Measurements from ENCODE around the gene PPAN.

Gene PPAN

DNA sequence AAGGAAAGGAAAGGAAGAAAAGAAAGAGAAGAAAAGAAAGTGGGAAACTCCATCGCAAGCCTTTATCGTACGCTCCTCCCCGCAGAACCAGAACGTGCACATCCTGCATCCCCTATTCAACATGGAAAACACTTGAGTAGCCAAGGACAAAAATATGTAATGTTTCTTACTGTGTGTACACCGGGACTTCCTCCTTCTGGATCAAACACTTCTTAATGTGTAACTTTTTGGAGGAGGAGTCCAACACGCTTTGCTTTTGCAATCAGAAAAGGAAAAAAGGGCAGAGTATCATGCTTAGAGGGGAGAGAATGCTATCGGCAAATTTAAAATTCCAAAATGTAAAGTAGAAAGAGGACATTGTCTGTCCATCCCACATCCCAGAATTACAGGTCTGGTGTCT lies 27.8 kb upstream of the PPAN start:
- TF ChIP-seq, protein P1, sequence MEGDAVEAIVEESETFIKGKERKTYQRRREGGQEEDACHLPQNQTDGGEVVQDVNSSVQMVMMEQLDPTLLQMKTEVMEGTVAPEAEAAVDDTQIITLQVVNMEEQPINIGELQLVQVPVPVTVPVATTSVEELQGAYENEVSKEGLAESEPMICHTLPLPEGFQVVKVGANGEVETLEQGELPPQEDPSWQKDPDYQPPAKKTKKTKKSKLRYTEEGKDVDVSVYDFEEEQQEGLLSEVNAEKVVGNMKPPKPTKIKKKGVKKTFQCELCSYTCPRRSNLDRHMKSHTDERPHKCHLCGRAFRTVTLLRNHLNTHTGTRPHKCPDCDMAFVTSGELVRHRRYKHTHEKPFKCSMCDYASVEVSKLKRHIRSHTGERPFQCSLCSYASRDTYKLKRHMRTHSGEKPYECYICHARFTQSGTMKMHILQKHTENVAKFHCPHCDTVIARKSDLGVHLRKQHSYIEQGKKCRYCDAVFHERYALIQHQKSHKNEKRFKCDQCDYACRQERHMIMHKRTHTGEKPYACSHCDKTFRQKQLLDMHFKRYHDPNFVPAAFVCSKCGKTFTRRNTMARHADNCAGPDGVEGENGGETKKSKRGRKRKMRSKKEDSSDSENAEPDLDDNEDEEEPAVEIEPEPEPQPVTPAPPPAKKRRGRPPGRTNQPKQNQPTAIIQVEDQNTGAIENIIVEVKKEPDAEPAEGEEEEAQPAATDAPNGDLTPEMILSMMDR (conservative IDR thresholded peaks at IDR 0.05) = no peak
- no peak for TF ChIP-seq ZFX (IDR thresholded peaks at IDR 0.05)

DNA sequence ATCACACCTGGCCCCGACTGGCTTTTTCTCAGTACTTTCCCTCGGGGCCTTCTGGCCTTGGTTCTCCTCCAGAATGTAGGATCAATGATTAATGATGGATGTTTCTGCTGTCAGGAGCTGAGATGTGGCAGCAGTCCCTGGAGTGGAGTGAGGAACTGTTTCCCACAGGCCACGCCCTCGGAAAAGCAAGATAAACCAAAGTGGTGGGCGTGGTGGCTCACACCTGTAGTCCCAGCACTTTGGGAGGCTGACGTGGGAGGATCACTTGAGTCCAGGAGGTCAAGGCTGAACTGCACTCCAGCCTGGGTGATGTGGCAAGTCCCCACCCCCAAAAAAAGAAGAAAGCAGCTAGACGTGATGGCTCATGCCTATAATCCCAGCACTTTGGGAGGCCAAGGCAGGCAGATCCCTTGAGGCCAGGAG lies 27.1 kb upstream of the PPAN start:
- TF ChIP-seq, protein P1 (conservative IDR thresholded peaks at IDR 0.05) = no peak
- TF ChIP-seq ZFX (IDR thresholded peaks at IDR 0.05) = no peak
- H3K27ac ChIP-seq = no peak overlapping the region

More for the DNA sequence above, 27.8 kb upstream of the PPAN start:
- no peak overlapping the region for H3K27ac ChIP-seq

DNA sequence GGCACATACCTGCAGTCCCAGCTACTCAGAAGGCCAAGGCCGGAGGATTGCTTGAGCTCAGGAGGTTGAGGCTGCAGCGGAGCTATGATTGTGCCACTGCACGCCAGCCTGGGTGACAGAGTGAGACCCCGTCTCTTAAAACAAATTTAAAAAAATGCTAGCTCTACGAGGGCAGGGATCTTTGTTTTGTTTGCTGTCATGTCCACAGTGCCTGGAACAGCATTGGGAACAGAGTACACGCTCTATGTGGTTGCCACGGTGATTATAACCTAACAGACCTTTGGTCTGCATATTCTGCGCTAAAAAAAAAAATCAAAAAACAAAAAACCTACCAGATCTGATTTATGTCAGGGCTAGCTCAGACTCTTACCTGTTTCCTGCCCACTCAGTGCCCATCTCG lies 22.3 kb upstream of the PPAN start:
- no peak for TF ChIP-seq ZFX (IDR thresholded peaks at IDR 0.05)
- TF ChIP-seq, protein P1 (conservative IDR thresholded peaks at IDR 0.05) = no peak
- no peak overlapping the region for H3K27ac ChIP-seq

DNA sequence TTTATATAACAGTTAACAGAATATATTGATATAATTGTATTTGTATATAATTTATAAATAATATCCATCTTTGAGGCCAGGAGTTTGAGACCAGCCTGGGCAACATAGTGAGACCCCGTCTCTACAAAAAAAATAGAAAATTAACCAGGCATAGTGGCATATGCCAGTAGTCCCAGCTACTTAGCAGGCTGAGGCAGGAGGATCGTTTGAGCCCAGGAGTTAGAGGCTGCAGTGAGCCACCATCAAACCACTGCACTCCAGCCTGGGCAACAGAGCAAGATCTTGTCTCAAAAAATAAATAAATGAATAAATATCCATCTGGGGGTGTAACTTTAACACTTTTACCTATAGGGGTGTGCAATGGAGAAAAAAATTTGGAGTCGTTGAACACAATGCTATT lies 21.4 kb upstream of the PPAN start:
- no peak overlapping the region for H3K27ac ChIP-seq
- TF ChIP-seq, protein P1 (conservative IDR thresholded peaks at IDR 0.05) = no peak
- TF ChIP-seq ZFX (IDR thresholded peaks at IDR 0.05) = no peak

DNA sequence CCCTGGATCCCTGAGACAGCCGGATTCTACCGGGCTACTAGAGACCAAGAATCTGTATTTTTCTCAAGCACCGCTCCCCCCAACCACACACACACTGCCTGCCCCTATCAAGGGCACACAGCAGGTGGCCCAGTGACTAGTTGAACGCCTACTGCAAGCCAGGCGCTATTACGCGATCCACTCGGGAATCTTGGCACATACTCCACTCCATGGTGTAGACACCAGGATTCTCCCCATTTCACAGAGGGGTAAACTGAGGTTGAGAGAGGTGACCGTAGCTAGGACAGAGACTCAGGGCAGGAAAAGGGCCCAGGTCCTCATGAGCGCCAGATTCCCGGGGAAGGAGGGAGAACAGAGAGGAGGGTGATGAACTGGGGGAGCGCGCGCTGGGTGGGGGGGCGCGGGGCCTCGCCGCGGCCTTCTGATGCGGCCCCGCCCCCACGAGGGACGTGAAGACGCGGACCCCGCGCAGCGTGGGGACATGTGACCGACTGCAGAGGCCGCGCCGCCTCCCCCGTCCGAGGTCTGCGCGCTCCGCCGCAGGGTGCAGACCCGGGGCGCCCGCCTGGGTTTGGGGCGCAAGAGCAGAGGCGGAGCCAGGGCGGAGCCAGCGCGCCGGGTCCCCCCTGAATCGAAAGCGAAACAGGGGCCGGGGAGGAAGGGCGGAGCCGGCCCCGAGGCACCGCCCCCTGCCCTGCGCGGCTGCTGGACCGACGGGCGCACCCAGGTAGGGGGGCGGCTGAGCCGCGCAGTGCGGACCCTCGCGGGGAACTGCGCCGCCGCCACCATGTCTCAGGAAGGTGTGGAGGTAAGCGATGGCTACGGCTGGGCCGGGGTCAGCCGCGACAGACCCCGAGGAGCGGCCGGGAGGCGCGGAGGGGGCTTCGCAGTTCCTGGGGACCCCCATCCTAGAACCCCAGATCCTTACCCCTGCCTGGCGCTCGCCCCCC lies 20.2 kb upstream of the PPAN start, which contains the start of gene SHFL:
TSS of gene SHFL (plus strand) at position 677 of the 950 bp plus-strand sequence. CDS start at position 788, 111 bp downstream.
- peak within 1 kb of the TSS; percentile 33; the same call in 1 of the 2 replicates for H3K27ac ChIP-seq
- TF ChIP-seq ZFX (IDR thresholded peaks at IDR 0.05) = 0 out of 2 replicates have a peak, but pooled peaks have one; percentile 10
- TF ChIP-seq, protein P1 (conservative IDR thresholded peaks at IDR 0.05) = no peak

DNA sequence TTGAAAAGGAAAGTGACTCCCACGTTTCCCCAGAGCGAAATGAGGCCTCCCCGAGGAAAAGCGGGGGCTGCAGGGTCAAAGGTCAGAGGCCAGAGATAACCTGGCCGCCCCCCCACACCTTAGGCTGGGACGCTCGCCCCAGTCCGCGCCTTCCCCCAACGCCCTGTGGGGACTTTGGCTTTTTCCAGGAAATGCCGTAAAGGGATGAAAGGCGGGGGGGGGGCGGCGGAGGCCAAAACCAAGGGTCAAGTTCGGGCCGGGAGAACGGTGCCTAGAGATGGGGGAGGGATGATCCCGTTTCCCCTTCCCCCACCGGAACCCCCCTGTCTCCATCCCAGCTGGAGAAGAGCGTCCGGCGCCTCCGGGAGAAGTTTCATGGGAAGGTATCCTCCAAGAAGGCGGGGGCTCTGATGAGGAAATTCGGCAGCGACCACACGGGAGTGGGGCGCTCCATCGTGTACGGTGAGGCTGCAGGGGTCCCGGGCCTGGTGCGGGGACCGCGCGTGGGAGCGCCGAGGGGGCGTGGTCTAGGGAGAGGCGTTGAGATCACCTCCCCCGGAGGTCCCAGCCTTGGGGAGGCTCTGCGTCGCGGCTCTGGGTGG lies 19.5 kb upstream of the PPAN start:
- no peak for TF ChIP-seq ZFX (IDR thresholded peaks at IDR 0.05)
- TF ChIP-seq, protein P1 (conservative IDR thresholded peaks at IDR 0.05) = no peak
- H3K27ac ChIP-seq = peak overlapping the region; percentile 33; the same call in 1 of the 2 replicates
